GM12801 (cell line): ENCODE results near the gene POLR3K.

Experiments used
- TF ChIP-seq, protein P1 (sequence below): IDR thresholded peaks from one replicate; pipeline ENCODE4 v1.5.1; 2011; ENCODE audit warnings: control low read depth; ENCODE audit not compliant: insufficient read length; ENCODE audit errors: extremely low read depth

The POLR3K gene

GRCh38 chr16:60929-61878 lies 7.8 kb upstream of the POLR3K start:
- TF ChIP-seq, protein P1, sequence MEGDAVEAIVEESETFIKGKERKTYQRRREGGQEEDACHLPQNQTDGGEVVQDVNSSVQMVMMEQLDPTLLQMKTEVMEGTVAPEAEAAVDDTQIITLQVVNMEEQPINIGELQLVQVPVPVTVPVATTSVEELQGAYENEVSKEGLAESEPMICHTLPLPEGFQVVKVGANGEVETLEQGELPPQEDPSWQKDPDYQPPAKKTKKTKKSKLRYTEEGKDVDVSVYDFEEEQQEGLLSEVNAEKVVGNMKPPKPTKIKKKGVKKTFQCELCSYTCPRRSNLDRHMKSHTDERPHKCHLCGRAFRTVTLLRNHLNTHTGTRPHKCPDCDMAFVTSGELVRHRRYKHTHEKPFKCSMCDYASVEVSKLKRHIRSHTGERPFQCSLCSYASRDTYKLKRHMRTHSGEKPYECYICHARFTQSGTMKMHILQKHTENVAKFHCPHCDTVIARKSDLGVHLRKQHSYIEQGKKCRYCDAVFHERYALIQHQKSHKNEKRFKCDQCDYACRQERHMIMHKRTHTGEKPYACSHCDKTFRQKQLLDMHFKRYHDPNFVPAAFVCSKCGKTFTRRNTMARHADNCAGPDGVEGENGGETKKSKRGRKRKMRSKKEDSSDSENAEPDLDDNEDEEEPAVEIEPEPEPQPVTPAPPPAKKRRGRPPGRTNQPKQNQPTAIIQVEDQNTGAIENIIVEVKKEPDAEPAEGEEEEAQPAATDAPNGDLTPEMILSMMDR: no peak

- TF ChIP-seq, protein P1: no peak
These were observed 6.8 kb upstream of the POLR3K start for GRCh38 chr16:60166-60565.

GRCh38 chr16:59440-60059 lies 6.1 kb upstream of the POLR3K start:
- TF ChIP-seq, protein P1: no peak

DNA sequence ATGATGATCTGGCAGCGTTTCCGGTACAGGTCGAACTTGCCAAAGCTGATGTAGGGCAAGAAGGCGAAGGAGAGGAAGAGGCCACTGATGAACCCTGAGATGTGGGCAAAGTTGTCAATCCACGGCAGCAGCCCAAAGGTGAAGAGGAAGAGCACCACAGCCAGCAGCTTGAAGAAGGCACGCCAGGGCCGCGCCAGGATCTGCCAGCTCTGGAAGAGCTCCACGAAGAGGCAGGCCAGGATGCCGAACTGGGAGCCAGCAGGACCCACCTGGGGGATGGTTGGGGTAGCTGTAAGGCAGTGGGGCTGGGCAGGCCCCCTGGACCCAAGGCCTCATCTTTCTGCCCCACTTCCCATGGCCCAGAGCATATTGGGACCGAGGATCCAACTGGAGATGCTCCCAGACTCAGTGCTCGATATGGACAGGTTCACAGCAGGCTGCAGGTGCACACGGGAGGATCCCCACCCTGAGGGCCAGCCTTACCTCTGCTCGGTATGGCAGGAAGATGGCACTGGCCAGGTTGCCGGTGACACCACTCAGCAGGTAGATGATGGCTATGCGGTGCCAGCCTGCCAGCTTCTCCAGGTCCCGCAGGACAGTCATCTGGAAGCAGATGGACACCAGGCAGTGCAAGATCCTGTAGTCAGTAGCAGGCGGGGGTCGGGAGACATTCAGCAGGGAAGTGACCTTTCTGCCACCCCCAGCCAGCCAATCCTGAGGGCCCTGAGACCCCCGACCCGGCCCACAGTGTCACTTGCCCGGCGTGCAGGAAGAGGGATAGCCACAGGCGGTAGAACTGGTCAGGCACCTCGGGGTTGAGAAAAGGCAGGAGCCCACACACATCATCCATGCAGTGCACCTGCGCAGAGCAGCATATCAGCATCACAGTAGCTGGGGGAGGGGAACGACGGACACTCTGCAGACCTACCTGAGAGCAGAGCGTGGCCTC lies 5.4 kb upstream of the POLR3K start:
- TF ChIP-seq, protein P1: no peak

- TF ChIP-seq, protein P1: no peak
These were observed 4.3 kb upstream of the POLR3K start for GRCh38 chr16:57711-58110.

DNA sequence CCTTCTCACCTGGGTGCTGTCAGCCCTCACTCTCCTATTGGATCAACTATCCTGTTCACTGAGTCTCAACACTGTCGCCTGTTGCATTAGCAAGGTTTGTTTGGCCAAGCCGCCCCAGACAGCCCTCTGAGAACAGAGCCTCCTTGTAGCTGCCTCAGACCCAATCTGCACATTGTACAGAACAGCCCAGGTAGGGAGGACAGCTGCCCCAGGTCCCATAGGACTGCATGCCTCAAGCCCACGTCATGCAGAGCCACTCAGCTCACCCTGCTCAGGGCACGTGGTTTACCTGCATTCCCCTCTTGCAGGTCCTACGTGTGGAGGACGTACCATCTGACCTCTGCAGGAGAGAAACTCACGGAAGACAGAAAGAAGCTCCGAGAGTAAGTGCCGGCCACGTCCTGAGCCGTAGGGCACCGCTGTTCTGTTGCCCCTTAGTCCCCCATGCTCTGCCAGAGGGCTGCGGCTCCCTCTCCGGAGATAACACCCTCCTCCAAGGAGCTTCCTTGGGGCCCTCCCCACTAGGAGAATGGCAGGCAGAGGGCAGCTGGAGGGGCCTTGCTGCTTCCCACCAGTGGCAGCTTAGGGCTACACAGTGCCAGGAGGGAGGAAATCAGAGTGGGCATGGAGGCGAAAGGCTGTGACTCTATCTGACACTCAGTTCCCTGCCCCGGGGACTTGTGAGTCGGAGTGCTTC lies 3.0 kb upstream of the POLR3K start:
- TF ChIP-seq, protein P1: no peak
